LNCaP clone FGC (cell line): ENCODE data around the gene COL8A2.

ENCODE experiments used
- DNase-seq: peaks from one replicate; pipeline ENCODE4 v3.0.0-alpha.2; 2011; ENCODE audit warnings: low read depth
- H3K4me3 ChIP-seq: 2 replicates; pipeline ENCODE4 v1.5.1; 2011; ENCODE audit warnings: mild to moderate bottlenecking, low read depth, low read length, control low read depth
- TF ChIP-seq, protein P1 (sequence below): IDR thresholded peaks from 2 replicates; pipeline ENCODE4 v1.5.1; 2012; ENCODE audit warnings: mild to moderate bottlenecking; ENCODE audit not compliant: control insufficient read depth, insufficient read depth; ENCODE audit errors: extremely low read depth

COL8A2 gene

GRCh38 chr1:36085686-36086526, 39.1 kb downstream of the COL8A2 start:
- DNase-seq, result no peak
- TF ChIP-seq, protein P1, sequence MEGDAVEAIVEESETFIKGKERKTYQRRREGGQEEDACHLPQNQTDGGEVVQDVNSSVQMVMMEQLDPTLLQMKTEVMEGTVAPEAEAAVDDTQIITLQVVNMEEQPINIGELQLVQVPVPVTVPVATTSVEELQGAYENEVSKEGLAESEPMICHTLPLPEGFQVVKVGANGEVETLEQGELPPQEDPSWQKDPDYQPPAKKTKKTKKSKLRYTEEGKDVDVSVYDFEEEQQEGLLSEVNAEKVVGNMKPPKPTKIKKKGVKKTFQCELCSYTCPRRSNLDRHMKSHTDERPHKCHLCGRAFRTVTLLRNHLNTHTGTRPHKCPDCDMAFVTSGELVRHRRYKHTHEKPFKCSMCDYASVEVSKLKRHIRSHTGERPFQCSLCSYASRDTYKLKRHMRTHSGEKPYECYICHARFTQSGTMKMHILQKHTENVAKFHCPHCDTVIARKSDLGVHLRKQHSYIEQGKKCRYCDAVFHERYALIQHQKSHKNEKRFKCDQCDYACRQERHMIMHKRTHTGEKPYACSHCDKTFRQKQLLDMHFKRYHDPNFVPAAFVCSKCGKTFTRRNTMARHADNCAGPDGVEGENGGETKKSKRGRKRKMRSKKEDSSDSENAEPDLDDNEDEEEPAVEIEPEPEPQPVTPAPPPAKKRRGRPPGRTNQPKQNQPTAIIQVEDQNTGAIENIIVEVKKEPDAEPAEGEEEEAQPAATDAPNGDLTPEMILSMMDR, result no peak
- no peak overlapping the region for H3K4me3 ChIP-seq

GRCh38 chr1:36085126-36085525, 39.9 kb downstream of the COL8A2 start:
- TF ChIP-seq, protein P1, result no peak
- H3K4me3 ChIP-seq, result no peak overlapping the region
- DNase-seq, result no peak

DNA sequence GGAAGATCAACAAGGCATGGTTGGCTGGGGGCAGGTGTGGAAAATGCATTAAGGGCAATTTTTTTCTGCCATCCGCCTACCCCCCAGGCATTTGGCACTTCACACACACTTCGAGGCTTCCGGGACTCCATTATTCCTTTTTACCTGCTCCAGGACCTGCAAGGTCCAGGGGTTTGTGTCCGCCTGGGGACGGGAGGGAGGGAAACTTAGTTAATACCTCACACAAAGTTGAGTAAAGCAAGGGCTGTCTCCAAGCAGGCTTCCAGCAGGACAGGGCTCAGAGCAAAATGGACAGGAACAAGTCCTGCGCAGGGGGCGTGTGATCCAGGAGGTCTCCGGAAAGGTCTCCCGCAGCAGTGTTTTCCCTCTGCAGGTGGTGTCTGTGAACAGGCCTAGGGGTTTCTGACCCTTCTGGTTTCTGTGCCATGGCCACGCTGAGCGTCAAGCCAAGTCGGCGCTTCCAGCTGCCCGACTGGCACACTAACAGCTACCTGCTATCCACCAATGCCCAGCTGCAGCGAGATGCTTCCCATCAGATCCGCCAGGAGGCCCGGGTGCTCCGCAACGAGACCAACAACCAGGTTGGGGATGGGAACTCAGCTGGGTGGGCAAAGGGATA, 40.4 kb downstream of the COL8A2 start:
- DNase-seq, result no peak
- TF ChIP-seq, protein P1, result no peak
- no peak overlapping the region for H3K4me3 ChIP-seq

- no peak for DNase-seq
- no peak within 1 kb of the TSS for H3K4me3 ChIP-seq
- TF ChIP-seq, protein P1, result no peak
Measured at GRCh38 chr1:36083635-36084496, 41.2 kb downstream of the COL8A2 start, which contains the start of gene TEKT2. Gene TEKT2 (plus strand): TSS chr1:36084094. CDS start chr1:36084922, 828 bp downstream.

- TF ChIP-seq, protein P1, result no peak
- no peak overlapping the region for H3K4me3 ChIP-seq
- no peak for DNase-seq
Measured at GRCh38 chr1:36083219-36083618, 41.8 kb downstream of the COL8A2 start.

GRCh38 chr1:36081926-36082485, 43.0 kb downstream of the COL8A2 start:
- no peak for DNase-seq
- no peak overlapping the region for H3K4me3 ChIP-seq
- TF ChIP-seq, protein P1, result no peak
